ENCODE measurements around the gene ETV6.
A peak's percentile ranks its signal among the peaks of the same experiment; 100 is the strongest.

The ETV6 gene

GRCh38 chr12:11827091-11828061, 177.9 kb downstream of the ETV6 start:
- DNase-seq (ENCODE audit: low spot score): no peak

- DNase-seq (ENCODE audit: low spot score): no peak
Measured at GRCh38 chr12:11829764-11830194, 180.3 kb downstream of the ETV6 start.

GRCh38 chr12:11830307-11830801, 180.9 kb downstream of the ETV6 start:
- DNase-seq (ENCODE audit: low spot score): no peak

GRCh38 chr12:11832093-11832492, 182.6 kb downstream of the ETV6 start:
- no peak for DNase-seq (ENCODE audit: low spot score)

- no peak for DNase-seq (ENCODE audit: low spot score)
Measured at GRCh38 chr12:11833174-11833895, 183.9 kb downstream of the ETV6 start.

GRCh38 chr12:11834104-11834812, 184.8 kb downstream of the ETV6 start:
- no peak for DNase-seq (ENCODE audit: low spot score)

GRCh38 chr12:11834931-11835330, 185.5 kb downstream of the ETV6 start:
- no peak for DNase-seq (ENCODE audit: low spot score)

- DNase-seq (ENCODE audit: low spot score): peak; percentile 11
Measured at GRCh38 chr12:11836282-11837151, 187.0 kb downstream of the ETV6 start.

- DNase-seq (ENCODE audit: low spot score): no peak
Measured at GRCh38 chr12:11837216-11837934, 187.9 kb downstream of the ETV6 start.

GRCh38 chr12:11838403-11838802, 188.9 kb downstream of the ETV6 start:
- no peak for DNase-seq (ENCODE audit: low spot score)

GRCh38 chr12:11839091-11839641, 189.7 kb downstream of the ETV6 start:
- DNase-seq (ENCODE audit: low spot score): no peak

GRCh38 chr12:11840366-11840765, 190.9 kb downstream of the ETV6 start:
- DNase-seq (ENCODE audit: low spot score): no peak

GRCh38 chr12:11846488-11846887, 197.0 kb downstream of the ETV6 start:
- no peak for DNase-seq (ENCODE audit: low spot score)

- DNase-seq (ENCODE audit: low spot score): no peak
Measured at GRCh38 chr12:11847539-11847938, 198.1 kb downstream of the ETV6 start.

GRCh38 chr12:11849757-11850504, 200.5 kb downstream of the ETV6 start:
- no peak for DNase-seq (ENCODE audit: low spot score)

- no peak for DNase-seq (ENCODE audit: low spot score)
Measured at GRCh38 chr12:11853126-11853525, 203.7 kb downstream of the ETV6 start.

- DNase-seq (ENCODE audit: low spot score): no peak
Measured at GRCh38 chr12:11854011-11854499, 204.6 kb downstream of the ETV6 start.

- no peak for DNase-seq (ENCODE audit: low spot score)
Measured at GRCh38 chr12:11855983-11856374, 206.5 kb downstream of the ETV6 start.

GRCh38 chr12:11856971-11857370, 207.5 kb downstream of the ETV6 start:
- DNase-seq (ENCODE audit: low spot score): no peak

Measured in CD4-positive, alpha-beta T cell treated with Interleukin-6 at 100 ng/mL for 8 hours (primary cell).